ENCODE results near the gene AGRN. TPM values are rescaled to one million over a fixed set of nuclear protein-coding genes. Genes with fewer than 3 reads are reported as not detected.

The AGRN gene
- total RNA-seq, 1 experiment from 2014 or later: 175 TPM

DNA sequence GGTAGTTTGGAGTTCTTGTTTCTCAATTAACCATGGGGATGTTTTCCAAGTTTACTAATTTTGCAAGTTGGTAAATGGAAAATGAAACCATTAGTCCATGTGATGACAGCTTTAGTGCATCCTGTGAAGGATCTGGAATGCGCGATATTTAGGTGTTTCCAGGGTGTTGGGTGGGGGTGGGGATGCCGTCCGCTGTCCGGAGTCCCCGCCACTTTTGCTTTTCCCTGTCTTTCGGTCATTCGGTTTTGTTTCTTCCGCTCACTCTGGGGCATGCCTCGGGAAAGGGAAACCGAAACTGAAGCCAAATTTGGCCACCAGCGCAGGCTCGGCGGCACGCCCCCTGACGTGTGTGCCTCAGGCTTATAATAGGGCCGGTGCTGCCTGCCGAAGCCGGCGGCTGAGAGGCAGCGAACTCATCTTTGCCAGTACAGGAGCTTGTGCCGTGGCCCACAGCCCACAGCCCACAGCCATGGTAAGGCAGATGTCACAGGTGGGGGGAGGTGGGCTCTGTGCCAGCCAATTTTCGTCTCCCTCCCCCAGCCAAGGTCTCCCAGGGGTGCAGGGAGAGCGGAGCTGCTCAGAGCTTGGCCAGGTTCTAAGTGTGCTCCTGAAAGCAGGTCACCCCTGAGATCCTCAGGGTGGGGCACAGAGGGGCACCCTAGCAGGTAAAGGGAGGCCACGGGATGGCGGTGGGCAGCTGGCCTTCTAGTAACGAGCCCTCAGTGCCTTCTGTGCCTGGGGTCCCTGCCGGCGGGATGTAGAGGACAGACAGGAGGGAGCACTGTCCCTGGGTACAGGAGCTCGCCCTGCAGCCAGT, 6.6 kb upstream of the AGRN start, which contains the start of gene ISG15:
Gene ISG15, plus strand, starts transcription at position 393 of the 817 bp plus-strand sequence. Its CDS starts 77 bp downstream, at position 470.
- no peaks in the 10 kb centered on the region for H3K4me1 ChIP-seq (ENCODE audit: insufficient read depth, low read length)
- H3K9ac ChIP-seq (ENCODE audit: extremely low read depth, insufficient read length, low read length): peak within 1 kb of the TSS; percentile 53
- H3K27me3 ChIP-seq (ENCODE audit: insufficient read depth, low read length): no peaks in the 10 kb centered on the region
- no peak within 1 kb of the TSS for H2AK5ac ChIP-seq (ENCODE audit: insufficient read length, low read length)
- Mint-ChIP-seq H3K9me3 (peaks cover 0 to 7% of the 10 kb centered on the region in 2 experiments; a peak in 3 of 5 replicates), H3K4me1 (peaks cover 19 to 29% of the 10 kb centered on the region in 2 experiments), H3K27me3 (ENCODE audit: low read depth) (peaks cover 22% of the 10 kb centered on the region), H3K27ac (peak within 1 kb of the TSS in 2 of 3 experiments; percentile 94 to 97; a peak in 4 of 7 replicates), H3K36me3 (ENCODE audit: insufficient read depth in 1 of 3, low read depth in 3 of 3) (no peaks in the 10 kb centered on the region; a peak in 1 of 7 replicates), H3K4me3 (peak within 1 kb of the TSS; percentile 79 to 85)
- no peaks in the 10 kb centered on the region for H3K79me1 ChIP-seq (ENCODE audit: insufficient read depth, low read depth, low read length, poor library complexity, severe bottlenecking)
- H4K20me1 ChIP-seq (ENCODE audit: control insufficient read depth, insufficient read depth, insufficient read length): no peaks in the 10 kb centered on the region
- H3K79me2 ChIP-seq (ENCODE audit: insufficient read depth, low read length): no peaks in the 10 kb centered on the region
- H2BK5ac ChIP-seq (ENCODE audit: insufficient read length, low read length): no peak within 1 kb of the TSS
- no peak within 1 kb of the TSS for H2AFZ ChIP-seq (ENCODE audit: low read length)
- peak within 1 kb of the TSS; percentile 54 for H3K4me2 ChIP-seq (ENCODE audit: insufficient read depth, insufficient read length, low read length)
- TF ChIP-seq, protein P1, sequence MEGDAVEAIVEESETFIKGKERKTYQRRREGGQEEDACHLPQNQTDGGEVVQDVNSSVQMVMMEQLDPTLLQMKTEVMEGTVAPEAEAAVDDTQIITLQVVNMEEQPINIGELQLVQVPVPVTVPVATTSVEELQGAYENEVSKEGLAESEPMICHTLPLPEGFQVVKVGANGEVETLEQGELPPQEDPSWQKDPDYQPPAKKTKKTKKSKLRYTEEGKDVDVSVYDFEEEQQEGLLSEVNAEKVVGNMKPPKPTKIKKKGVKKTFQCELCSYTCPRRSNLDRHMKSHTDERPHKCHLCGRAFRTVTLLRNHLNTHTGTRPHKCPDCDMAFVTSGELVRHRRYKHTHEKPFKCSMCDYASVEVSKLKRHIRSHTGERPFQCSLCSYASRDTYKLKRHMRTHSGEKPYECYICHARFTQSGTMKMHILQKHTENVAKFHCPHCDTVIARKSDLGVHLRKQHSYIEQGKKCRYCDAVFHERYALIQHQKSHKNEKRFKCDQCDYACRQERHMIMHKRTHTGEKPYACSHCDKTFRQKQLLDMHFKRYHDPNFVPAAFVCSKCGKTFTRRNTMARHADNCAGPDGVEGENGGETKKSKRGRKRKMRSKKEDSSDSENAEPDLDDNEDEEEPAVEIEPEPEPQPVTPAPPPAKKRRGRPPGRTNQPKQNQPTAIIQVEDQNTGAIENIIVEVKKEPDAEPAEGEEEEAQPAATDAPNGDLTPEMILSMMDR (conservative IDR thresholded peaks at IDR 0.05): no peak
- H3T11ph ChIP-seq (ENCODE audit: low read length): no peak within 1 kb of the TSS
- peak within 1 kb of the TSS; percentile 77 for H3K14ac ChIP-seq (ENCODE audit: insufficient read depth, low read length)
- no peak within 1 kb of the TSS for H3K56ac ChIP-seq (ENCODE audit: insufficient read length, low read depth, low read length)
- H3K4ac ChIP-seq (ENCODE audit: low read depth, low read length): no peak within 1 kb of the TSS; the same call in 1 of the 2 replicates
- DNase-seq: peak; percentile 89
- H3K27ac ChIP-seq (ENCODE audit: insufficient read length, low read depth, low read length): peak within 1 kb of the TSS; percentile 10
- no CpG with 5 or more reads among the region's 30 CpGs for WGBS (ENCODE audit: extremely low coverage, insufficient read length, low lambda C conversion rate)
- no peak within 1 kb of the TSS for H4K8ac ChIP-seq (replicated peaks; ENCODE audit: insufficient read length, low read depth, low read length)
- H3K9me3 ChIP-seq (ENCODE audit: control insufficient read depth, low read depth, low read length): no peaks in the 10 kb centered on the region
- H4K91ac ChIP-seq (ENCODE audit: insufficient read length, low read depth, low read length): no peak within 1 kb of the TSS
- H2BK20ac ChIP-seq (ENCODE audit: low read depth, low read length, poor library complexity, severe bottlenecking): no peak within 1 kb of the TSS
- no peak within 1 kb of the TSS for H2BK12ac ChIP-seq (ENCODE audit: insufficient read length, low read depth, low read length)
- H2BK120ac ChIP-seq (ENCODE audit: low read depth, low read length, poor library complexity, severe bottlenecking): no peak within 1 kb of the TSS
- no peak within 1 kb of the TSS for H4K5ac ChIP-seq (ENCODE audit: insufficient read length, low read depth, low read length)
- peak within 1 kb of the TSS; percentile 84 for H3K18ac ChIP-seq (ENCODE audit: insufficient read length, low read depth, low read length)
- no peak within 1 kb of the TSS for H2BK15ac ChIP-seq (ENCODE audit: low read depth, low read length)
- peaks cover 9% of the 10 kb centered on the region for H3K23me2 ChIP-seq (ENCODE audit: insufficient read length, low read depth, low read length, poor library complexity, severe bottlenecking)
- no peak within 1 kb of the TSS for H3K23ac ChIP-seq (ENCODE audit: insufficient read length, low read depth, low read length)

All from H9 (cell line).